Cortex of kidney (tissue), 1 donor: ENCODE results near the gene GNA12.
"Not testable (repeated sequence)": the region's sequence is repeated elsewhere in the genome, so short reads cannot be mapped to it uniquely, and the experiment has no call there.

Experiments used
- DNase-seq: peaks from one replicate; lab custom pipeline; 2025; lab: John Stamatoyannopoulos, UW

GNA12 gene

GRCh38 chr7:2713370-2713769, 130.7 kb downstream of the GNA12 start:
- DNase-seq, result no peak

GRCh38 chr7:2711895-2712675, 132.0 kb downstream of the GNA12 start:
- no peak for DNase-seq

GRCh38 chr7:2710901-2711551, 133.1 kb downstream of the GNA12 start:
- DNase-seq, result no peak

- no peak for DNase-seq
Measured at GRCh38 chr7:2710286-2710655, 133.8 kb downstream of the GNA12 start.

- no peak for DNase-seq
Measured at GRCh38 chr7:2709553-2710285, 134.4 kb downstream of the GNA12 start.

GRCh38 chr7:2708547-2709310, 135.4 kb downstream of the GNA12 start:
- DNase-seq, result no peak

- no peak for DNase-seq
Measured at GRCh38 chr7:2708041-2708440, 136.1 kb downstream of the GNA12 start.

GRCh38 chr7:2707481-2707880, 136.6 kb downstream of the GNA12 start:
- no peak for DNase-seq

GRCh38 chr7:2706685-2707126, 137.4 kb downstream of the GNA12 start:
- no peak for DNase-seq

GRCh38 chr7:2705371-2706096, 138.6 kb downstream of the GNA12 start:
- DNase-seq, result no peak

GRCh38 chr7:2702594-2702957, 141.5 kb downstream of the GNA12 start:
- no peak for DNase-seq

- DNase-seq, result no peak
Measured at GRCh38 chr7:2701832-2702593, 142.1 kb downstream of the GNA12 start.

GRCh38 chr7:2701424-2701823, 142.7 kb downstream of the GNA12 start:
- no peak for DNase-seq

GRCh38 chr7:2700141-2700850, 143.8 kb downstream of the GNA12 start:
- DNase-seq, result no peak

GRCh38 chr7:2699289-2699620, 144.9 kb downstream of the GNA12 start:
- no peak for DNase-seq

- no peak for DNase-seq
Measured at GRCh38 chr7:2698581-2699288, 145.4 kb downstream of the GNA12 start.

- not testable (repeated sequence) for DNase-seq
Measured at GRCh38 chr7:2694122-2694436, 150.0 kb downstream of the GNA12 start.

GRCh38 chr7:2693420-2694121, 150.5 kb downstream of the GNA12 start:
- not testable (repeated sequence) for DNase-seq

- no peak for DNase-seq
Measured at GRCh38 chr7:2692543-2692942, 151.6 kb downstream of the GNA12 start.
